GM18511 (cell line): ENCODE measurements around the gene CRTC3.
"Not testable (repeated sequence)": the region's sequence is repeated elsewhere in the genome, so short reads cannot be mapped to it uniquely, and the experiment has no call there.

Experiments
- ATAC-seq: cut with Tn5 transposase; IDR thresholded peaks from one replicate; pipeline ENCODE4 v1.9.1; 2021; ENCODE audit warnings: mild to moderate bottlenecking, moderate library complexity; ENCODE audit not compliant: unreplicated experiment

CRTC3 gene, protein sequence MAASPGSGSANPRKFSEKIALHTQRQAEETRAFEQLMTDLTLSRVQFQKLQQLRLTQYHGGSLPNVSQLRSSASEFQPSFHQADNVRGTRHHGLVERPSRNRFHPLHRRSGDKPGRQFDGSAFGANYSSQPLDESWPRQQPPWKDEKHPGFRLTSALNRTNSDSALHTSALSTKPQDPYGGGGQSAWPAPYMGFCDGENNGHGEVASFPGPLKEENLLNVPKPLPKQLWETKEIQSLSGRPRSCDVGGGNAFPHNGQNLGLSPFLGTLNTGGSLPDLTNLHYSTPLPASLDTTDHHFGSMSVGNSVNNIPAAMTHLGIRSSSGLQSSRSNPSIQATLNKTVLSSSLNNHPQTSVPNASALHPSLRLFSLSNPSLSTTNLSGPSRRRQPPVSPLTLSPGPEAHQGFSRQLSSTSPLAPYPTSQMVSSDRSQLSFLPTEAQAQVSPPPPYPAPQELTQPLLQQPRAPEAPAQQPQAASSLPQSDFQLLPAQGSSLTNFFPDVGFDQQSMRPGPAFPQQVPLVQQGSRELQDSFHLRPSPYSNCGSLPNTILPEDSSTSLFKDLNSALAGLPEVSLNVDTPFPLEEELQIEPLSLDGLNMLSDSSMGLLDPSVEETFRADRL

DNA sequence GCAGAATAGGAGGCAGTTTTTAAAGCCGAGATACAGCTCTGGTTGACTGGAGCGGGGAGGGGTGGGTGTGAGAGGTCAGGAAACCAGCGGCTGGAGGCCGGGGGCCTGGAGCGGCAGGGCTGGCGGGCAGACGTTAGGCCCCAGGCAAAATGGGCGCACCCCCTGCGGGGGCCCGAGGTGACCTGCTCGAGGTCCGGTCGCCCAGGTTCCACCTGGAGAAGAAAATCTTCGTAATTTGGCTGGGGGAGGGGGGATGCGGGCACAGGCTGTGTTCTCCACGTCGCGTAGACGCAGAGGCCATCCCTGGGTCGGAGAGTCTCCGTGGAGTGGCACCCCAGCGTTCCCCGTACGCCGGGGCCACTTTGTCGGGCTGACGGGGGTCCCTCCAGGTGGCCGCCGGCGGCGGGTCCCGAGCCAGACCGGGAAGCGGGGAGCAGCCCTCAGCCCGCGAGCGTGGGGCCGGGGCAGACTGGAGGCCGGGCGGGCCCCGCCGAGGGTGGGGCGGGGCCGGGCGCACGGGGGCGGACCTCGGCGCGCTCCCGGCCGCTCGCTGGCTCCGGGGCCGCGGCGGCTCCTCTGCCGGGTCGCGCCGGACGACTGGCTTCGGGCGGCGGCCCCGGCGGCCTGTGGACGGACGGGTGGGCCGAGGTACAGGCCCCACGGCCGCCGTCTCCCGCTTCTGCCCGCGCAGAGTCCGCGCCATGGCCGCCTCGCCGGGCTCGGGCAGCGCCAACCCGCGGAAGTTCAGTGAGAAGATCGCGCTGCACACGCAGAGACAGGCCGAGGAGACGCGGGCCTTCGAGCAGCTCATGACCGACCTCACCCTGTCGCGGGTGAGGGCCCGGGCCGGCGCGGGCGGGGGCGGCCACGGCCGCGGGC, at the start of gene CRTC3:
TSS of gene CRTC3 (plus strand) at position 553 of the 879 bp plus-strand sequence. CDS start at position 702, 149 bp downstream.
- peak; percentile 79 for ATAC-seq

DNA sequence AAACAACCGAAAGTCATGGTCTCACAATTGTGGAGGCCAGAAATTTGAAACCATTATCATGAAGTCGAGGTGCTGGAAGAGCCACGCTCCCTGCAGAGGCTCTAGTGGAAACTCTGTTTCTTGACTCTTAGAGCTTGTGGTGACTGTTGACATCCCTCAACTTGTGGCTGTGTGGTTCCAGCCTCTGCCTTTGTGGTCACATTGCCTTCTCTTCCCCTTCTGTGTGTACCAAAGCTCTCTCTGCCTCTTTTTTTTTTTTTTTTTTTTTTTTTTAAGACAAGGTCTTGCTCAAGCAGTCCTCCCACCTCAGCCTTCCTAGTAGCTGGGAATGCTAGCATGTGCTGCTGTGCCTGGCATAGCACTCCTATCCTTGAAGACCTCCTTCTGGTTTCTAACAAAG, 48.7 kb upstream of the CRTC3 start:
- ATAC-seq, result no peak

DNA sequence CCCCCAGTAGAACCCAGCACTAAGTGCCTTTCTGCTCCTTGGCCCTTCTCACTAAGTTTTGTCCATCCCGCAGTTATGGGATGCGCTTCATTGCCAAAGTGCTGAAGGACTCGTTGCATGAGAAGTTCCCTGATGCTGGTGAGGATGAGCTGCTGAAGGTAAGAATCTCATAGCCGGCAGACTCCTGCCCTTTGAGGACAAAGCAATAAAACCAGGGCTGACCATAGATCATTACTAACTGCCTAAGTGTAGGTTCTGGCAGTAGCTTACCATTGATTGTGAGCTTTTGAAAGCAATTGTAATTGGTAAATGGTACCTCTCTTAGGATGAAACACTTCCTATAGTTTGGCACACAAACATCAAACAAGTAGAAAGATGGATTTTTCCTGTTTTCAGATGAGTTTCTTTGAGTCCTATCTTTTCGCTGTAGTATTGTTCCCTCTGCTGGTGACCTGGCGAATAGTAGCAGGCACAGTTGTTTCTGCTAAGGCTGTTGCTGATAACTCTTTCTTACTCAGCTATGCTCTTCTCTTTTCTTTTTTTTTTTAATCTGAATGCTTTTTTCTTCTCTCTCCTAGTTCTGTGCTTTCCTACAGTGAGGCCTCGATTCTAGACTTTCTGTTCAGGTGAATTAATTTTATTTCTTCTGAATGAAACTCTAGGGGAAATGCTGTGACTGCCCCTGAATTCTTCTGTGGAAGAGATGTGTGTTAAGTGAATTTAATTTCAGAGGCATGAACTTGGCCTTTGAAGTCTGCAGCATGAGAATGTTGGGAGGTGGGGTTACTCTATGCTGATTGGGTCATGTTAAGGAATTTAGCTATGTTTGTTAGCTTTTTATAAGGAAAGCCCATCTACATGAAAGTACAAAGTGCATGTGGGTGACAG, 47.4 kb upstream of the CRTC3 start:
- no peak for ATAC-seq

DNA sequence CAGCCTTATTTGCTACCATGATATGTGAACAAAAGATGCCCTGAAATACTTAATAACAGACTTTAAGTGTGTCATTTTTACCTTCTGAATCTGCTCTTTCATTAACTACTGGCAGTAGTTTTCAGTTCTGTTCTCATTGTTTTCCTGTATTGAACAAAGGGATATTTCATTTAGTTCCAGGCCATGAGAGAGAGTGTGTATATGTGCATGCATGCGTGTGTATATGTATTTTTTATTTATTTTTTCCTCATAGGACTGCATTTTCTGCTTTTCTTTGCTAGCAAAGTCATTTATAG, 46.8 kb upstream of the CRTC3 start:
- ATAC-seq, result no peak

DNA sequence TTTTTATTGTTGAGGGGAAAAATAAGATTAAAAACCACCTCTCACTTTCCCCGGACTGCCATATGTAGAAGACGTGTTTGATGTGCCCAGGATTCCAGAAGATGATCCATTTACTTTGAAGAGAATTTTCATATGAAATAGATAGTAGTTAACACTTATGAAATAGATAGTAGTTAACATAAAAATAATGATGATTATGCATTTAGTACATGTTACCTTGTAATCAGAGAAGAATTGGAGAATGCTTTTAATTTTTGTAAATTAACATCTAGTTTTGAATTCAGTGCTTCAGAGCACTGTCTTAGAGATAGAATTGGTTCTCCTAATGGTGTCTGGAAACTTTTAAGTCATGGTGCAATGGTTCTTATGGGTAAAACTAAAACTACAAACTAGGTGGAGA, 46.1 kb upstream of the CRTC3 start:
- ATAC-seq, result no peak

DNA sequence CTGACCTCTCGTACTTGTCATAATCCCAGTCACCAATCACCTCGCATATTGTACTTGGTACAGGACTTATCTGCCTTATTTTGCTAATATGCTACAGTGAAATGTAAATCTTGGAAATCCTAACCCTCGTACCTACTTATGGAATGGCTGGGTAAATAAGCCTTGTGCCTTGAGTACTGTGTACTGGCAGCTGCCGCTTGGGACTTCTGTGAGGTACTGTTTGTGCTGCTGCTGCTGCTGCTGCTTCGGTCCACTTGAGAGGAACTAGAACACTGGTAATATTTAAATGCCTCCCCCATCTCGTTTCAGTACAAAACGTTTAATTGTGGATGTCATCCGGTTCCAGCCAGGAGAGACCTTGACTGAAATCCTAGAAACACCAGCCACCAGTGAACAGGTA, 42.5 kb upstream of the CRTC3 start:
- ATAC-seq, result no peak

DNA sequence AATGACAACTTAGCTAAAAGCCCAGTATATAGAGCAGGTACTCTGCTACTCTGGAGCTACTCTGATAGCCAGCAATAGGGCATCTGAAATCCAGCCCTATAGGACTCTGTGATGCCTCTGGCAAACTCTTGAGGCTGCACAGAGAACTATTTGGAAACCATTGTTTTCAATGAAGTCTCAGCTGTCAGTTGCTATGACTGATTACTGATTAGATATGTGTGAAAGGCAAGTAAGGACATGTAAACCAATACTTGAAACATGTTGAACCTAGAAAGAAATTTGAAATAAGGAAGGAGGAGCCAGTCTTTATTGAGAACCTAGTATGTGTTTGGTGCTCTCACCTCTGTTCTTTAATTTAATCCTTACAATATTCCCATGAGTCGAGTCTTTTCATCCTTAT, 40.2 kb upstream of the CRTC3 start:
- no peak for ATAC-seq

DNA sequence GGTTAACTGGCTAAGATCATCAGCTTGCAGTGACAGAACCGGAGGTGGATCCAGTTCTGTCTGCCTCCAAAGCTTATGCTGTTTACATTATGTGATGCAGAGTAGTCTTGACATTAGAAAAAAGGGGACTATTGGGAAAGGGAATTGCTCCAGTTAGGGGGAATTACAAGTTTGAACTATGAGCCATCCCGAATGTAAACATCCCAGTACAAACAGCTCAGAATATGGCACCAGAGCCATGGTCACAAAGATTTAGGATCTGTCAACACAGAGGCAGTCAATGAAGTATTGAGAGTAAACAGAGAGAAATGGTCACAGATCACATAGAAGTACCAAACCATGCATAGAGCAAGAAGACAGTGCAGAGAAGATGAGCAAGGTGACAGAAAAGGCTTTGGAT, 39.8 kb upstream of the CRTC3 start:
- ATAC-seq, result no peak

DNA sequence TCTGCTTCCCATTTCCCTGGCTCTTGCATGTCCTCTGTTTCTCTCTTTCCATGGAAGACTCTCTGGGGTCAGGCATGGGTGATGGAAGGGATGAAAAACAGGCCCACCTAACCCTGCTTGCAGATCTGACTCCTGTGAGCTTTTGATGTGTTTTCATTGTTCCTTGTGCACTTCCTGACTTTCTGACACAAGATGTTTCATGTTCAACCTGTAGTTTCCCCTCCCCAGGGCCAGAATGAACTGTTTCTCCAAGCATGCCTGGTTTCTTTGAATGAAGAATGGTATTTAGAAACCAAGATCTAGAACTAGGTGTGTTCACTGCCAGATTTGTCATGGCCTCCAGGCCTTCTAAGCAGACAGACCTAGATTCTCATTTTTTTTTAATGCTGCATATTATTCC, 36.1 kb upstream of the CRTC3 start:
- ATAC-seq, result no peak

DNA sequence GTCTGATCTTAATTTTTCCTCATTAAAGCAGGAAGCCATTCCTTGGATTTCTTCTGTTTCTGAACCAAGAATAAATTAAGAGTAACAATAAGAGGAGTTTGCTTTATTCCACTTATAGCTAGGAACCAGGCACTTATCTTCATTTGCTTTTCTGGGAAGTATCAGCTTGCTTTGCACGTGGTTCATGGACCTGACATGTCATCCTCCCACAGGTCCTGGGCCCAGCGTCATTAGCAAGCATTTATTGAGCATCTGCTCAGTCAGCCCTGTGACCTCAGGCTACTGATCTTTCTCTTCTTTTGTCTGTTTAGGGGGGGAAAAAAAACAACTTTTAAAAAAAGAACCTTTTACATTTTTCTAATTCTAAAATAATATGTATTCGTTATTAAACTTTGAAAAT, 34.7 kb upstream of the CRTC3 start:
- no peak for ATAC-seq

DNA sequence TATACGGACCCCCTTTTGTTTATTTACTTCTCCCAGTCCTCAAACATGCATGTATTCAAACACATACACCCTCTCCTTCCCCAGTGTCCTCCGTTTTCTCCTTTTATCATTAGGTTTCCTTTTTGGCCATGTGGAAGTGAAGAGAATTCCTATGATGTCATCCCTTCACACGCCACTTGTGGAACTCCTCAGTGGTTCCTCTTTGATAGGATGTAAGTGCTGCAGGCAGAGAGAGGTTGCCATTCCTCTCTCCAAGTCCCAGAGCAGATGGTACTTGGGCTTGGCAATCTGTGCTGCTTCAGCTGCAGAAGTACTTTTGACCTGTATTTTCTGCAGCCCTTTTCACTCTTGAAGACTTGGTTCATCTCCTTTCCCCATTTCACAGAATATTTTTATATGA, 32.9 kb upstream of the CRTC3 start:
- ATAC-seq, result no peak

DNA sequence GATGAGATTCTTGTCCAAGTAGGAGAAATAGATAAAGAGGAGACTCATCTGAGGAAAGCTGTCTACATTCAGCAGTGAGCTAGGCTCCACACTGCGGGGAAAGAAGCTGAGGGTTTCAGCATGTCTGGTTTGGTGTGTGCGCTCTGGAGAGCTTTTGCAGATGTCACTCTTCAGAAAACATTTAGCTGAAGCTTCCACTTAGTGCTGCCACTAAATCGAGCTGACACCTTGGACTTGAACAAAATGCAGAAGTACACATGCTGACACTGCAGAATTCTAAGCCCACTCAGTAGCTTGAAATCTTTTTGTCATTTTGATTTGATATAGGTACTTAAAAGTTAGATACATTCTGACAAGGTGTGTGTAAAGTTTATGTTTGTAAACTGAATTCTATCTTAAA, 32.3 kb upstream of the CRTC3 start:
- ATAC-seq, result no peak

DNA sequence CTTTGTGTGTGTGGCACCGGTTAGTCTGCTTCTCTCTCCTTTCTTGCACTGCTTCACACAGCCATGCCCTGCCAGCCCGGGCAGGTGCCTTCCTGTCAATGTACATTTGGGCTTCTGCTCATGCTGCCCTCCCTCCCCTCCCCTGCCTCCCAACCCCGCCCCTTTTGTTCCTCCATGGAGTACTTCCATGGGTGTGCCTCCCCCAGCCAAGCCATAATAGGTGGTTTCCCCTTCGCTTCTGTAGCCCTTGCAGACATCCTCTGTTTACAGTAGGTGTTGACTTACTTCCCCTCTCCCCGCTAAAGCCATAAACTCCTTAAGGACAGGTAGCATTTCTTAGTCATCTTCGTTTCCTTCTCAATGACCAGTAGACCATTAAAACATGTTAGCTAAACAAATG, 31.8 kb upstream of the CRTC3 start:
- ATAC-seq, result no peak

DNA sequence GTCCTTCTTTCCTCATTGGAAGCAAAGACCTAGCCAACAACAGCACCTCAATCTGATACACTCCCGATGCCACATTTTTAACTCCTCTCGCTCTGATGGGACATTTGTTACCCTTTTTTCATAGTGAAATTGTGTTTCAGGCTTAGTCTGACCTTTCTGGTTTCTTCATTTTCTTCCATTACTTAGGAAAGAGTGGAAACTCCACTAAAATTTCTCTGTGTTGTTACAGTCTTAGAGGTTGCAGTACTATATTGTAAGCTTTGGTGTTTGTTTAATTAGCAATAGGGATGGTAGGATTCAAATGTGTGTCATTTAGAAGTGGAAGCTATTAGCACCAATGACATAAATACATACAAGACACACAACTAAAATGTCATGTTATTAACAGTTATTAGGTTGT, 29.6 kb upstream of the CRTC3 start:
- no peak for ATAC-seq

DNA sequence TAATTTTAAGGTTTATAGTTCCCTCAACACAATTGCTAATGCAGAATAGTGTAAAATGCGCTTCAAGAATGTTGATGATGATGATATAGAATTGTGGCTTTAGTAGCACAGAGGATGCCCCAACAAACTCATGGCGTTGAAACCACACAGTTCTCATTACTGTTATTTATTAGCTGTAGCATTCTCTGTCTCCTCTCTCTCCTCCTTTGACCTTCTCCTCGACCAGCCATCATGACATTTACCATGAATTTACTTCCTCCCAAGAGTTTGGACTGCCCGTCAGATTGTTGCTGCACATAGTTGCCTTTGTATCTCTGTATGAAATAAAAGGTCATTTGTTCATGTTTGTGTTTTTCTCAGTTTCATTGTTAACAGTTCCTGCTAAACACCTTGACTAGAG, 27.8 kb upstream of the CRTC3 start:
- ATAC-seq, result no peak

DNA sequence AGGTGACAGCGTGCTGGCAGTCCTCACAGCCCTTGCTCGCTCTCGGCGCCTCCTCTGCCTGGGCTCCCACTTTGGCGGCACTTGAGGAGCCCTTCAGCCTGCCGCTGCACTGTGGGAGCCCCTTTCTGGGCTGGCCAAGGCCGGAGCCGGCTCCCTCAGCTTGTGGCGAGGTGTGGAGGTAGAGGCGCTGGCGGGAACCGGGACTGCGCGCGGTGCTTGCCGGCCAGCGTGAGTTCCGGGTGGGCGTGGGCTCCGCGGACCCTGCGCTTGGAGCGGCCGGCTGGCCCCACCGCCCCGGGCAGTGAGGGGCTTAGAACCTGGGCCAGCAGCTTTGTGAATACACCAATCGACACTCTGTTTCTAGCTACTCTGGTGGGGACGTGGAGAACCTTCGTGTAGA, 18.9 kb upstream of the CRTC3 start:
- ATAC-seq, result not testable (repeated sequence)

DNA sequence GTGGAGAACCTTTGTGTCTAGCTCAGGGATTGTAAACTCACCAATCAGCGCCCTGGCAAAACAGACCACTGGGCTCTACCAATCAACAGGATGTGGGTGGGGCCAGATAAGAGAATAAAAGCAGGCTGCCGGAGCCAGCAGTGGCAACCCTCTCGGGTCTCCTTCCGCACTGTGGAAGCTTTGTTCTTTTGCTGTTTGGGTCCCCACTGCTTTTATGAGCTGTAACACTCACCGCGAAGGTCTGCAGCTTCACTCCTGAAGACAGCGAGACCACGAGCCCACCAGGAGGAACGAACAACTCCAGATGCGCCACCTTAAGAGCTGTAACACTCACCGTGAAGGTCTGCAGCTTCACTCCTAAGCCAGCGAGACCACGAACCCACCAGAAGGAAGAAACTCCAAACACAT, 18.5 kb upstream of the CRTC3 start:
- not testable (repeated sequence) for ATAC-seq

DNA sequence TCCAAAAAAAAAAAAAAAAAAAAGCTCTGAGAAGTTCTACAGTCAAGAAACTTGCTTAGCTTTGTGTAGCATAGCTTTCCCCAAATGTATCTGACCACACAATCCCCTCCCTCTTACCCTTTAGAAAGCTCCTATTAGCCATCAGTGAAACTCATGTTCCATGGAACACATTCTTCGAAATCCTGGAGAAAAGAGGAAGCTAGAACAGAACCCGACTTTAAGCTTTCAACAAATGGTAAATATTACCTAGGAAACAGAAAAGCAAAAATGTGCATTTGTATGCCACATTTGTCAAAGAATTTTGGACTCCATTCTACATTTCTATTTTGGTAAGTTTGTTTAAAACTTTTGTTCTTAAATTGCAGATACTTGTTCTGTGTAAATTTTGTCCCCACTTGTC, 17.4 kb upstream of the CRTC3 start:
- ATAC-seq, result no peak

DNA sequence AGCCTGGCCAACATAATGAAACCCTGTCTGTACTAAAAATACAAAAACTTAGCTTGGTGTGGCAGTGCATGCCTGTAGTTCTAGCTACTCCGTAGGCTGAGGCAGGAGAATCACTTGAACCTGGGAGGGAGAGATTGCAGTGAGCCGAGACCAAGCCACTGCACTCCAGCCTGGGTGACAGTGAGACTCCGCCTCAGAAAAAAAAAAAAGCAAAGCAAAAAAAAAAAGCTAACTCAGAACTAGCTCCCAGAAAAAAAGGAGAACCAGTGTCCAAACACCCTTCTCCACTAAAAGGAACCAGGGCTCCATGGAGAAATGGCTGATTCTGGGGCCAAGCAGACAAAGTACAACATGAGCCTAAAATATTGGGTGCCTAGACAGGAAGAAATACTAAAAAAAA, 16.7 kb upstream of the CRTC3 start:
- ATAC-seq, result no peak

DNA sequence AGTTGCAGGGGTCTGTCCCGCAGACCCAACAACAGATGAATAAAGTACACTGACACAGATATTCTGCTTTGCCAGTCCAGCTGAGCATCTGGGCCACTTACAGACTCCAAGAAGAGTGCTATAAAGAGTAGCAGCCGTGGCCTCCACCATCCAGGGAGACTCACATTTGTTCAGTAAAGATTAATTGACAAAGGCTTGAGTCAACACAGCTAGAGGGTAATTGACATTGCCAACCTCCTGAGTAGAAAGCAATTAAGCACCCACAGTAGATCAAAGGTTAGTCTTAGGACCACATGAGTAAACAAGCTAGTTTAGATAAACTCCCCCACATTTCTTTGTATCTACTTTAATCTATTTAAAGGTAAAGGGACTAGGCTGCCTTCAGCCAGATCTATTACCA, 16.3 kb upstream of the CRTC3 start:
- ATAC-seq, result no peak

DNA sequence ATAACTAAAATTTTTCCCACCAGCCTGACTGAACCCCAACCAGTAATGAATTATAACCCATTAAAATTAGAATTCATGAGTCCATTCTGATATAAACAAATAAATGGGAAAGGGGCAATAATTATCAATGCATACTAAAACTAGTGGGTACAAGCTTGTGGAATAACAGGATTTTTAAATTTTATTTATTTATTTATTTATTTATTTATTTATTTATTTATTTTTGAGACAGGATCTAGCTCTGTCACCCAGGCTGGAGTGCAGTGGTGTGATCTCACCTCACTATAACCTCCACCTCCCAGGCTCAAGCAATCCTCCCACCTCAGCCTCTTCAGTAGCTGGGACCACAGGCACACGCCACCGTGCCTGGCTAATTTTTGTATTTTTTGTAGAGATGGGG, 15.8 kb upstream of the CRTC3 start:
- ATAC-seq, result not testable (repeated sequence)
